HG02588 (cell line): ENCODE measurements around the gene TUSC2.

Experiments used
- ATAC-seq: cut with Tn5 transposase; IDR thresholded peaks from one replicate; pipeline ENCODE4 v1.9.1; 2021; ENCODE audit warnings: mild to moderate bottlenecking, moderate library complexity; ENCODE audit not compliant: unreplicated experiment

TUSC2 gene

GRCh38 chr3:50337175-50337861 lies 9.3 kb upstream of the TUSC2 start:
- peak; percentile 73 for ATAC-seq

- ATAC-seq, result peak; percentile 27
Observed at GRCh38 chr3:50336452-50337174, 8.6 kb upstream of the TUSC2 start.

- ATAC-seq, result no peak
Observed at GRCh38 chr3:50334339-50335075, 6.5 kb upstream of the TUSC2 start.

GRCh38 chr3:50333744-50334328 lies 5.8 kb upstream of the TUSC2 start:
- ATAC-seq, result no peak

- ATAC-seq, result no peak
Observed at GRCh38 chr3:50331364-50331907, 3.4 kb upstream of the TUSC2 start.

- ATAC-seq, result no peak
Observed at GRCh38 chr3:50330330-50330729, 2.3 kb upstream of the TUSC2 start.

GRCh38 chr3:50327129-50327528 lies 894 bp downstream of the TUSC2 start:
- no peak for ATAC-seq

- no peak for ATAC-seq
Observed at GRCh38 chr3:50326182-50326541, 1.9 kb downstream of the TUSC2 start.

GRCh38 chr3:50325497-50326181 lies 2.4 kb downstream of the TUSC2 start:
- no peak for ATAC-seq

GRCh38 chr3:50325113-50325480 lies 2.9 kb downstream of the TUSC2 start:
- ATAC-seq, result no peak

GRCh38 chr3:50324351-50325112 lies 3.5 kb downstream of the TUSC2 start:
- no peak for ATAC-seq

GRCh38 chr3:50323614-50324199 lies 4.3 kb downstream of the TUSC2 start:
- no peak for ATAC-seq

GRCh38 chr3:50323092-50323600 lies 4.9 kb downstream of the TUSC2 start:
- no peak for ATAC-seq

- ATAC-seq, result no peak
Observed at GRCh38 chr3:50322386-50323091, 5.5 kb downstream of the TUSC2 start, which contains the start of gene HYAL2. TSS of gene HYAL2 (minus strand) at chr3:50322745. CDS start at chr3:50320489, 2,256 bp downstream.

- ATAC-seq, result no peak
Observed at GRCh38 chr3:50322115-50322385, 6.0 kb downstream of the TUSC2 start.

- ATAC-seq, result peak; percentile 65
Observed at GRCh38 chr3:50321336-50322114, 6.5 kb downstream of the TUSC2 start.

GRCh38 chr3:50320853-50321335 lies 7.1 kb downstream of the TUSC2 start:
- ATAC-seq, result peak; percentile 52
